ENCODE measurements around the gene SLC43A1. TPM values are rescaled to one million over a fixed set of nuclear protein-coding genes. Genes with fewer than 3 reads are reported as not detected.

Gene SLC43A1
- total RNA-seq, 6 experiments from 2014 or later = 3.1 to 4.7 (median 4.3) TPM

DNA sequence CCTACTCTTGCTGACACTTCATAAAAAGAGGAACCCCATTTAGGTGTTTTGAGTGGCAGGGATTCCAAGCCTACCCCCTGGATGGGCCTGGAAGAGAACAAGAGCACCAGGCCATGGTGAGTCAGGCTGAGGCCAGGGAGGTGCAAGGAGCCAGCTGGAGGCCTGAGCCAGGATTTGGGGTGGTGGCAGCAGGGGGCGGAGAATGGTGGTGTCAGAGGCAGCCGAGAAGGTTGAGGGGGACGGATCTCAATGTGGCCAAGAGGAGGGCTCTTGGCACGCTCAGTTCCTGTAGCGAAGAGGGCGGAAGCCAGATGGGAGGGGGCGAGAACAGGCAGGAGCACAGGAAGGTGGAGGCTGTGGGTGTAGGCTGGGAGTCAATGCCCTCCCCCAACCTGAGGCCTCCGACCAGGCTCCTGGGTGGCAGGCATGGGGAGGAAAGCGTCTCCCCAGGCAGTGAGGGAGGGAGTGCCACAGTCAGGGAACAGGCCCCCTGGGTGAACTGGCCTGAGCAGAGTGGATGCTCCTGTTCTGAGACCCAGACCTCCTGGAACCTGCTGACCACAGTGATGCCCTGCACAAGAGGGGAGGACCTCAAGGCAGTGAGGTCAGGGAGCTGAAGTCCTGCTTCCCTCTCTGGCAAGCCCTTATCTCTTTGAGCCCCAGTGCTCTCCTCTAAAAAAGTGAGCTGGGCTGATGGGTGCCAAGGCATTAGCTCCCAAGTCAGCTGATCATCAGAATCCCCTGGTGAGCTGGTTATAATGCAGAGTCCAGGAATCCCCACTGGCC lies 41.3 kb downstream of the SLC43A1 start:
- no peaks in the 10 kb centered on the region for H3K36me3 Mint-ChIP-seq (ENCODE audit: low read depth)
- H3K4me3 Mint-ChIP-seq = no peak overlapping the region
- peaks cover 5% of the 10 kb centered on the region; the same call in 1 of the 2 replicates for H3K4me1 Mint-ChIP-seq (ENCODE audit: low read depth)
- no peak for DNase-seq
- peaks cover 35% of the 10 kb centered on the region for H3K27me3 Mint-ChIP-seq (ENCODE audit: insufficient read depth)
- no peaks in the 10 kb centered on the region for H3K9me3 Mint-ChIP-seq
- TF ChIP-seq, protein P1, sequence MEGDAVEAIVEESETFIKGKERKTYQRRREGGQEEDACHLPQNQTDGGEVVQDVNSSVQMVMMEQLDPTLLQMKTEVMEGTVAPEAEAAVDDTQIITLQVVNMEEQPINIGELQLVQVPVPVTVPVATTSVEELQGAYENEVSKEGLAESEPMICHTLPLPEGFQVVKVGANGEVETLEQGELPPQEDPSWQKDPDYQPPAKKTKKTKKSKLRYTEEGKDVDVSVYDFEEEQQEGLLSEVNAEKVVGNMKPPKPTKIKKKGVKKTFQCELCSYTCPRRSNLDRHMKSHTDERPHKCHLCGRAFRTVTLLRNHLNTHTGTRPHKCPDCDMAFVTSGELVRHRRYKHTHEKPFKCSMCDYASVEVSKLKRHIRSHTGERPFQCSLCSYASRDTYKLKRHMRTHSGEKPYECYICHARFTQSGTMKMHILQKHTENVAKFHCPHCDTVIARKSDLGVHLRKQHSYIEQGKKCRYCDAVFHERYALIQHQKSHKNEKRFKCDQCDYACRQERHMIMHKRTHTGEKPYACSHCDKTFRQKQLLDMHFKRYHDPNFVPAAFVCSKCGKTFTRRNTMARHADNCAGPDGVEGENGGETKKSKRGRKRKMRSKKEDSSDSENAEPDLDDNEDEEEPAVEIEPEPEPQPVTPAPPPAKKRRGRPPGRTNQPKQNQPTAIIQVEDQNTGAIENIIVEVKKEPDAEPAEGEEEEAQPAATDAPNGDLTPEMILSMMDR (IDR thresholded peaks at IDR 0.05) = no peak
- H3K27ac Mint-ChIP-seq = no peak overlapping the region

DNA sequence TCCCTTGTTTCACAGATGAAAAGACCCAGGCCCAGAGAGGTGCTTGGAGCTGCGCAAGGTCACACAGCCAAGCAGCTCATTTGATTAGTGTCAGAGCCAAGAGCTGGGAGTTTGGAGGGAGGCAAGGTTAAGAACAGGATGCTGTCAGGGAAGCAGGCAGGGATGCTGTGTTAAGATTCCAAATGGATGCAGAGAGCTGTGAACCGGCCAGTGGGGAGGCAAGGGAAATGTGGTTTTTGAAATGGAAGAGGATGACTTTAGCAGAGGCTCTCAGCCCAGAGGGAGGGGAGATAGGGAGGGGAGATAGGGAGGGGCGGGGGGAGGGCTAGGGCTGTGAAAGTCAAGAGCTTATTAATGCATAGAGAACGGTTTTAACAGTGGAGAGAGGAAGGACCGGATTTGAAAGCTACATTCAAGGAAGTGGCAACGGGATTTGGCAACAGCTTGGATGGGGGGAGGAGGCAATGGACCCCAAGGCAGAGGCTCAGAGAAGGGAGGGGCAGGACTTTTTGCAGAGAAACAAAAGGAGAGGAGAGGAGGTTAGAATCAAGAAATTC lies 42.1 kb downstream of the SLC43A1 start:
- DNase-seq = no peak
- TF ChIP-seq, protein P1 (IDR thresholded peaks at IDR 0.05) = no peak
- no peak overlapping the region for H3K27ac Mint-ChIP-seq
- H3K4me1 Mint-ChIP-seq (ENCODE audit: low read depth) = peaks cover 5% of the 10 kb centered on the region; the same call in 1 of the 2 replicates
- no peaks in the 10 kb centered on the region for H3K9me3 Mint-ChIP-seq
- H3K4me3 Mint-ChIP-seq = no peak overlapping the region
- peaks cover 39% of the 10 kb centered on the region for H3K27me3 Mint-ChIP-seq (ENCODE audit: insufficient read depth)
- no peaks in the 10 kb centered on the region for H3K36me3 Mint-ChIP-seq (ENCODE audit: low read depth)

DNA sequence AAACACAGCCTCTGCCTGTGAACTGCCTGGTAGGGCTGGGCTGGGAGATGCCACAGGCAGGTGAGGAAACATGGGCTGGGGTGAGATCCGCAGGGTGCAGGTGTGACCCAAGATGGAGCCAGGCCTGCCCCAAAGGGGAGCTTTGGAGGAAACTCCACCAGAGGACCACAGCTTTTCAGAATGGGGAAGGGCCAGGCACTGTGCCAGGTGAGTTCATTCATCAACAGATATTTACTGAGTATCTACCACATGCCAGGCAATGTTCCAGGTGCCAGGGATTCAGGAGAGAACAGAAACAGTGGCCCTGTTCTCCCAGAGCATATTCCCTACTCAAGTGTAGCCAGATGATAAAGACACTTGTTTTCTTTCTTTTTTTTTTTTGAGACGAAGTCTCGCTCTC lies 44.0 kb downstream of the SLC43A1 start:
- no peak overlapping the region for H3K27ac Mint-ChIP-seq
- H3K4me1 Mint-ChIP-seq (ENCODE audit: low read depth) = peaks cover 5% of the 10 kb centered on the region; the same call in 1 of the 2 replicates
- no peak for DNase-seq
- no peak overlapping the region for H3K4me3 Mint-ChIP-seq
- no peaks in the 10 kb centered on the region for H3K36me3 Mint-ChIP-seq (ENCODE audit: low read depth)
- H3K9me3 Mint-ChIP-seq = no peaks in the 10 kb centered on the region
- peaks cover 39% of the 10 kb centered on the region for H3K27me3 Mint-ChIP-seq (ENCODE audit: insufficient read depth)
- TF ChIP-seq, protein P1 (IDR thresholded peaks at IDR 0.05) = no peak

DNA sequence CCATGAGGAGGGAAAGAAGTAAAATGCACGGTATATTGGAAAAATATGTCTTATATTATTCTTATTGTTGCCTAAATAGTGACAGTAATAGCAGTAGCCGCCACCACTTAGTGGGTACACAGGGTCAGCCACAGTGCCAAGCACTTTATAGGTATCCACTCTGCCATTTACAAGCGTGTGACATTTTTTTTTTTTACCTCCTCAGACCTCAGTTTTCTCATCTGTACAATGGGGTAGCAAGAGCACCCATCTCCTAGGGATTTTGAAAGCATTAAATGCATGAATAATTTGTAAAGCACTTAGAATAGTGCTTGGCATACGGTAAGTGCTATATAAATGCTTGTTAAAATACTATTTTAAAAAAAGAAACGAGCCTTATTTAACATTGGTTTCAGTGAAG lies 46.2 kb downstream of the SLC43A1 start:
- H3K9me3 Mint-ChIP-seq = no peaks in the 10 kb centered on the region
- H3K27me3 Mint-ChIP-seq (ENCODE audit: insufficient read depth) = peaks cover 38% of the 10 kb centered on the region
- peaks cover 5% of the 10 kb centered on the region; the same call in 1 of the 2 replicates for H3K4me1 Mint-ChIP-seq (ENCODE audit: low read depth)
- TF ChIP-seq, protein P1 (IDR thresholded peaks at IDR 0.05) = no peak
- H3K27ac Mint-ChIP-seq = no peak overlapping the region
- no peak overlapping the region for H3K4me3 Mint-ChIP-seq
- H3K36me3 Mint-ChIP-seq (ENCODE audit: low read depth) = no peaks in the 10 kb centered on the region
- no peak for DNase-seq

DNA sequence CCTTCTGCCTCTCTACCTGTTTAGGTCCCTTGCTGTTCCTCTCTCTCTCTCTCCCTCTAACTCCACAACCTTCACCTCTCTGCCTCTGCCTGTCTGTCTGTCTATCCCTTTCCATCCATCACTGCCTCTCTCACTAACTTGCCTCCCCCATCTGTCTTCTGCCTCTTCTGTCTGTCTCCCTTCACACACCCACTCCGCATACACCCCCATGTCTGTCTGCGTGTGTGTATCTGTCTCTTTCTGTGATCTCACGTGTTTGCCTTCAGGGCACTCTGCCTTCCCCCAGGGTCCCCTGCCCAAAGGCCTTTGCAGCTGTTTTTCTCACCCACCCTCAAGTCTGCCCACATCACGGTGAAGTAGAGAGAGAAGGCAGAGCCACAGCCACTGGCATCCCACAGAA lies 47.2 kb downstream of the SLC43A1 start:
- Mint-ChIP-seq H3K4me1 (ENCODE audit: low read depth) (no peaks in the 10 kb centered on the region), H3K36me3 (ENCODE audit: low read depth) (no peaks in the 10 kb centered on the region), H3K27ac (no peak overlapping the region), H3K4me3 (no peak overlapping the region), H3K9me3 (no peaks in the 10 kb centered on the region), H3K27me3 (ENCODE audit: insufficient read depth) (peaks cover 38% of the 10 kb centered on the region)
- TF ChIP-seq, protein P1 (IDR thresholded peaks at IDR 0.05) = no peak
- DNase-seq = no peak

Data from HFFc6 (cell line).